NCI-H774 (cell line): ENCODE data around the gene ZBTB3.
"Not testable (repeated sequence)": the region's sequence is repeated elsewhere in the genome, so short reads cannot be mapped to it uniquely, and the experiment has no call there.

Experiments
- DNase-seq: peaks from one replicate; lab custom pipeline; 2025; lab: John Stamatoyannopoulos, UW

ZBTB3 gene

GRCh38 chr11:62716206-62716605 lies 37.8 kb downstream of the ZBTB3 start:
- no peak for DNase-seq

DNA sequence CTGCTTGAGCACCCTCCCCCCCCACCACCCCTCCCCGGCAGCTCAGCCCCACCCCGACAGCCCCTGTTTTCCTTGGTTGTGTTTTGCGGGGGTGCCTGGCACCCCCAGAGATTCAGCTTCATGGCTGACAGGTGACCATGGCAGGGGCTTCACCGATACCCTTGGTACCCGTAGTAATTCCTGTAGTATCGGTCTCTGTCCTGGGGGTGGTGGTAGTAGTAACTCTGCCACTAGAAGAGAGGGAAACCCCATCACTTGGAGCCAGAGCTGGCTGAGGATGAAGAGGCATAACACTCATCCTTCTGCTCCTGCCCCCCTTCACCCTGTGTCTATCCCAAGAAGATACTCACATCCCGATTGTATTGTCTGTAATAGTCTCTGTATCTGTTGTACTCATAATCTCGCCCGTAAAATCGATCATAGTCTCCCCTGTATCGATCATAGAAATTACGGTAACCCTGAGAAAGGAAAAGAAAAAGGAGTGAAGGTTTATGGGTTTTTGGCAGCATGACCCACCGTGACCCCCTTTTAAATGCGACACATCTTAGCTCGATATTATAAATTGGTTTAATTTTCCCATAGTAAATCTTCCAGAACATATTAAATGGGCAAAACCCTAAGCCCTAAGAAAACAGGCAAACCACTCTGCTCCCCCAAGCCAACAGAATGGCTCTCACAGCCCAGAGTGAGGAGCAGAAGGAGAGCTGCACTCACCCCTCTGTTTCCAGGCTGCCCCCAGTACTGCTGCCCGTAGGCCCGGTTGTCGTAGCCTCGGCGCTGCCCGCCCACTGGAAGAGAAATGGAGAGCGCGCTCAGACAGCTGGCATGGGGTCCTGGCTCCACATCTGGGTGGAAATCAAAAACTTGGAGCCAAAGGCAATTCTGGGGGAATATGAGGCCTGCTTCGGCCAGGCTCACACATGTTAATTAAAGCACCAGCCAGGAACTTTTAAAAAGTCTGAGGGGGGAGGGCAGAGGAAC lies 38.5 kb downstream of the ZBTB3 start:
- DNase-seq: no peak

GRCh38 chr11:62713343-62713742 lies 40.6 kb downstream of the ZBTB3 start:
- no peak for DNase-seq

- no peak for DNase-seq
These were observed 41.1 kb downstream of the ZBTB3 start for GRCh38 chr11:62712861-62713260.

- no peak for DNase-seq
These were observed 41.6 kb downstream of the ZBTB3 start for GRCh38 chr11:62712276-62712812.

- no peak for DNase-seq
These were observed 44.0 kb downstream of the ZBTB3 start for GRCh38 chr11:62710001-62710345.

DNA sequence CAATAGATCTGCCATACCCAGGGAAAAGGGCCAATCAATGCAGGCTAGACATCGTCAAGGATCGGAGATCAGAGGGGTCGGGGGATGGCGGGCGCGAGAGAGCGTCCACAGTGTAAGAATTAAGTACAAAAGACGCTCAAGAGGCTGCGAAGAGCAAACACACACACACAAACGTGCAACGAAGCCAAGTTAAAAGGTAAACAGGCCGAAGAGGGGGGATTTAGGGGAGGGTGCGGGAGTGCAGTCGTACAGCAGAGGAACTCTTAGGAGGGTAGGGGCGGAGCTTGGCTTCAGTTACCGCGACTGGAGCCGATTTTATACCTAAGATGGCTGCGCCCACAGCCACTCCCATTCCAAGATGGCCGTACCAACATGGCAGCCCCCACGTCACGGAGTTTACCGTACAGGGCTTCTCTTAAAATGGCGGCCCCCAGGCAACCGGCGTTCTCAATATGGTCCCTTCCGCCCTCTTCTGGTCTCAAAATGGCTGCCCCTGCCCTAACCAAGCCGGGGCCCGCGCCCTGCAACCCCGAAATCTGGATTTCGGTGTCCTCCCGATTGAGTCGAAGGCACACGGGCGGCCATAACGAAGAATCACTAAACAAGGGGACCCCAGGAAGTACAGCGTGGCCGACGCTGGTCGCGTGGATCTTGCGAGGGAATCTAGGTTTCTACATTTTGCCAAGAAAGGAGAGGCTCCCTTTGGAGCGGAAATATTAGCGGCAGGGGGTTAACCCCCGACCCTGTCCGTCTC lies 44.5 kb downstream of the ZBTB3 start:
- peak; percentile 99 for DNase-seq

DNA sequence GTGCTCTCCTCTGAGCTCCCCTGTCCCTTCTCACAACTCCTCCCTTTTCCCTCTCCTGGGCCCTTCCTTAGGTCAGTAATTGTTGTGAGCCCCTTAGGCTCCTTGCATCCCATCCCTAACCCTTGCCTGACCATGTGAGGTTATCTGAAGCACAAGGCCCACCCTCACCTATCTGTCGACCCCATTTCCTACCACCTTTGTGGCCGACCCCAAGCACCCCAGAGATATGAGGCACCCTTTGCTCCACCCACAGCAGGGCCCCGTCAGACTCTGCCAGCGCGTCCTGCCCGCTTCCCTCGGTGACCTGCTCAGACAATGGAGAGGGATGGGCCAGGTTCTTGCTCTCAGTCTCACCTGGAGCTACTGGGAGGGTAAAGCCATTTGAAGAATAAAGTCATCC lies 45.2 kb downstream of the ZBTB3 start:
- DNase-seq: peak; percentile 60

DNA sequence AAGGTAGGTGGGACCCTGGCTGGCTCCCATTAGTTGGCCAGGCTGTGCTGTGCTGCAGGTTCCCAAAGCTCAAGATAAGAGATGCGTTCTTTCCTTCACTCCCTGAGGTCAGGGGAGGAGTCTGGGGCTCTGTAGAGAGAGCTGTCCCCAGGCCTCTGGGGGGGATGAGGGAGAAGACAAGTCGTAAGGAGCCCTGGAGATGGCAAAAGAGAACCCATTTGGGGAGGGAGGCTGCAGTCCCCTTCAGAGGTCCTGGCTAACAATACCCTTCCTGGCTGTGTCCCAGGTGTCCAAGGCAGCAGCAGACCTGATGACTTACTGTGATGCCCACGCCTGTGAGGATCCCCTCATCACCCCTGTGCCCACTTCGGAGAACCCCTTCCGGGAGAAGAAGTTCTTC lies 45.6 kb downstream of the ZBTB3 start:
- DNase-seq: no peak

DNA sequence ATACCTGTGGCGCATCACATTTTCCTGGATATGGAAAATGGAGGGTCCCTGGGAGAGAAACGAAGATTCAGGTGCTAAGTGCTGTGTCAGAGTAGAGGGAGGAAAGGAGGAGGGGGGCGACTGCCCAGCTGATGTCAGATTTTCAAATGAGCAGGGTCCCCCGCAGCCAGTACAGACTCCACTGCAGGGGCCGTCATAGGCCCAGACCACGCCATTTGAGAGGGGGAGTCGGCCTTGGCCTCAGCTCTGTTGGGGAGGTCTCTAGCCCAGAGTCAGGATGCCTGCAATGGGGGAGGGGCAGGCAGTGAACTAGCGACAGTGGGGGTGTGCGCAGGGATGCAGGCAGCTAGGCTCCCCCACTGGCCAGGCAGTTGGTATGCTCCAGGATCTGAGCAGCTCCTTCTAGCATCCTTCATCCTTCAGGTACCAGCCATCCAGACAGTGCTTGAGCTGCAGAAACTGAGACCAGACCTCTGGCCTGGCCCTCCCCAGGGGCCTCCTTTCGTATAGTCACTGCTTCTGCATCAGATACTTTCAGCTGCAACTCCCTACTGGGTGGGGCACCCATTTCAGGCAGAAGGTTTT lies 46.6 kb downstream of the ZBTB3 start, which contains the start of the genes BSCL2 and GNG3:
TSS of gene BSCL2 (minus strand) at position 148 of the 585 bp plus-strand sequence. CDS start 229 bp downstream, outside the sequence.
TSS of gene GNG3 (plus strand) at position 400 of the 585 bp plus-strand sequence. CDS start 620 bp downstream, outside the sequence.
- no peak for DNase-seq

DNA sequence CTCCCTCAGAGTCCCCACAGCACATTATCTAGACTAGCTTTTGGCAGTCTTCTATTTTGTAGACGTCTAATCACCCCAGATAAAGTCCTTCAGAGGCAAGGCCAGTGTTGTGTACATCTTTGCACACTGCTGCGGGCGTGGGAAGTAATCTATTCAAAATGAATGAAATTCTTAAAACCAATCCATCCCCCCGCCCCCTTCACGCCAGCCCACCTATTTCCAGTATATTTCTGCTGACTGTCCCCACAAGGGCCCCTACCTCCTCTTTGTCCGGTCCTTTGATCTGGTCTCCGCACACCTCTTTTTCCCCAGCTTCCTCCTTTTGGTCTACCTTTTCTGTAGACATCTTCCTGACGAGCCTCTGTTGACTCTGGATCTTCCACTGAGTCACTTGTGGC lies 47.1 kb downstream of the ZBTB3 start:
- no peak for DNase-seq

DNA sequence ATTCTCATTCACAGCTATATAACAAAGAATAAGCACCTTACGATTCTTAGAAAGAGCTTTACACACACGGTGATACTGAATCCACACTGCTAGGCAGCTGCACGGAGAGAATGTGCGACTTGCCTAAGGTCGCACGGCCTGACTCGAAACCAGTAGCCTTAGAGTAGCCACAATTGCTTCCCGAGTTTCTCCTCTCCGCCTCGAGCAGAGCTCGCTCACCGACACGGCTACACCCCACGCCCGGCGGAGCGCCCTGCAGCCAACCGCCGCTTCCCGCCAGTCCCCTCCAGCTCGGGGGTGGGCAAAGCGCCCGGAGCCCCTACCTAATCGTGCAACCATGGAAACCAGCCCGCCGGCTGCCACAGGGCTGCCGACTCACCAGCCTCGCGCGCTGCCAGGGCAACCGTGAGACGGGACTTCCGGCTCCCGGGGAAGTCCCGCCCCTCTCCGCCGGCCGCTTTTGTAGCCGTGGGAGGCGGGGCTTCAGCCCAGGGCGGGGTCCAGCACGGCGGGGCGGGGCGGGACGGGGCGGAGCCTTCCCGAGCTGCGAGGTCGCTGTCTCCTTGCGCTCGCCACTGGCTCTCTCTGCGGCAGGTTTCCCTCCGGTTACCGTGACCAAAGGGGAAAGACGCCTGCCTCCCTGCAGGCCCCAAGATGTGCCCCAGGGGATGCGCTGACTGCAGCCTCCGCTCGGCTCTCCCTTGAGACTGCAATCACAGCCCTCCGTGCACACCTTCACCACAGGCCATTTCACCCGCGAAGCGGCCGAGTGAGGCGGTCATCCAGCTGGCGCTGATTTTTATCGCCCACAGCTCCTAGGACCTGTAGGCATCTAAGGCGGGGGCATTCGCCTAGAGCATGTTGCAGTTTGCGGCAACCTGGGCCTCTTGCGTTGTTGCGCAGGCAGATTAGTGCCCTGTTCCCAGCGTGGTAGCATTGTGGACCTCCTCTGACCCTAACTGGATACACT lies 47.8 kb downstream of the ZBTB3 start:
- DNase-seq: peak; percentile 95

DNA sequence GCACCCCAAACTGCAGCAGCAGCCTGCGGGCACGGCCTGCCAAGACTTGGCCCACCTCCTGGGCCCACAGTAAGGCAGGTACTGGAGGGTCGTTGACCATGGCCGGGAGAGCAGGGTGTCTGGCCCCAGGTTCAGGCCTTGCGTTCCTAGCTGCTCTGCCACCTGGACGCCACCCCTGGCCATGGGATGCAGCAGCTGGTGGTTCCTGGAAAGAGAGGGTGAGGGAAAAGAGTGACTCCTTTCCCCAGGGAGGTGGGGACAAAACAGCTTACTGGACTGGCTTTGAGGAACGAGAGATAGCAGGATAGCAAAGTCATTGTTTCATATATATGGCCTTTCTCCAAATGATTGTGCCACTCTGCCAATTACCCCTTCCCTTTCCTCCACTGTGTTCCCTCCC lies 48.5 kb downstream of the ZBTB3 start:
- no peak for DNase-seq

DNA sequence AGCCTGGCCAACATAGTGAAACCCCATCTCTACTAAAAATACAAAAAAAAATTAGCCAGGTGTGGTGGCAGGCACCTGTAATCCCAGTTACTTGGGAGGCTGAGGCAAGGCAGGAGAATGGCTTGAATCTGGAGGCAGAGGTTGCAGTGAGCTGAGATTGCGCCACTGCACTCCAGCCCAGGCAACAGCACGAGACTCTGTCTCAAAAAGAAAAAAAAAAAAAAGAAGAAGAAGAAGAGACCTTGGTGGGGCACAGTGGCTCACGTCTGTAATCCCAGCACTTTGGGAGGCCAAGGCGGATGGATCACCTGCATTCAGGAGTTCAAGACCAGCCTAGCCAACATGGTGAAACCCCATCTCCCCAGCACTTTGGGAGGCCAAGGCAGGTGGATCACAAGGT lies 50.0 kb downstream of the ZBTB3 start:
- DNase-seq: not testable (repeated sequence)

GRCh38 chr11:62702246-62702645 lies 51.7 kb downstream of the ZBTB3 start:
- no peak for DNase-seq
